ENCODE data around the gene ZNF618. TPM values are rescaled to one million over a fixed set of nuclear protein-coding genes. Genes with fewer than 3 reads are reported as not detected.

The ZNF618 gene
- total RNA-seq, 1 donor from 2014 or later: 2.0 TPM

GRCh38 chr9:114102484-114102883, 226.4 kb downstream of the ZNF618 start:
- intact Hi-C loops (cut with DNase I): no loop called here

GRCh38 chr9:114105236-114105635, 229.1 kb downstream of the ZNF618 start:
- no peak for DNase-seq
- no peak for ATAC-seq (ENCODE audit: poor library complexity)
- intact Hi-C loops (cut with DNase I): no loop called here

More at GRCh38 chr9:114102484-114102883, 226.4 kb downstream of the ZNF618 start:
- no peak for DNase-seq
- ATAC-seq (ENCODE audit: poor library complexity): no peak

Other genes starting within 250 kb of the ZNF618 start
- gene AMBP, start 202.0 kb downstream of the ZNF618 start, total RNA-seq: 0.51 TPM
- not detected for gene KIF12, start 223.0 kb downstream of the ZNF618 start, total RNA-seq

Measured in Right ventricle myocardium superior (tissue), 1 donor.